ENCODE results near the gene THRAP3. TPM values are rescaled to one million over a fixed set of nuclear protein-coding genes. Genes with fewer than 3 reads are reported as not detected.

The THRAP3 gene
- total and polyA plus RNA-seq, 2 donors = 47.6 to 80.9 TPM

Other genes with a start within 250 kb of the THRAP3 start
- gene TEKT2, start 140.3 kb upstream of the THRAP3 start, total RNA-seq = 1.8 TPM
- gene TEKT2, start 140.3 kb upstream of the THRAP3 start, polyA plus RNA-seq = 1.5 TPM
- 32.2 TPM for gene ADPRS, start 135.6 kb upstream of the THRAP3 start, total RNA-seq
- gene ADPRS, start 135.6 kb upstream of the THRAP3 start, polyA plus RNA-seq = 30.4 TPM
- gene COL8A2, start 99.2 kb upstream of the THRAP3 start, total RNA-seq = 11.5 TPM
- 6.7 TPM for gene COL8A2, start 99.2 kb upstream of the THRAP3 start, polyA plus RNA-seq
- gene TRAPPC3, start 75.0 kb upstream of the THRAP3 start, total RNA-seq = 77.7 TPM
- gene TRAPPC3, start 75.0 kb upstream of the THRAP3 start, polyA plus RNA-seq = 73.6 TPM
- 31.9 TPM for gene MAP7D1, start 68.3 kb upstream of the THRAP3 start, total RNA-seq
- 68.6 TPM for gene MAP7D1, start 68.3 kb upstream of the THRAP3 start, polyA plus RNA-seq
- 1.3 TPM for gene SH3D21, start 81.9 kb downstream of the THRAP3 start, total RNA-seq
- 6.0 TPM for gene SH3D21, start 81.9 kb downstream of the THRAP3 start, polyA plus RNA-seq
- 15.5 TPM for gene EVA1B, start 99.2 kb downstream of the THRAP3 start, total RNA-seq
- gene EVA1B, start 99.2 kb downstream of the THRAP3 start, polyA plus RNA-seq = 11.2 TPM
- 17.6 TPM for gene STK40, start 161.5 kb downstream of the THRAP3 start, total RNA-seq
- gene STK40, start 161.5 kb downstream of the THRAP3 start, polyA plus RNA-seq = 20.7 TPM
- gene LSM10, start 173.5 kb downstream of the THRAP3 start, total RNA-seq = 14.2 TPM
- 44.2 TPM for gene LSM10, start 173.5 kb downstream of the THRAP3 start, polyA plus RNA-seq
- 4.0 TPM for gene OSCP1, start 226.0 kb downstream of the THRAP3 start, total RNA-seq
- 4.8 TPM for gene OSCP1, start 226.0 kb downstream of the THRAP3 start, polyA plus RNA-seq
- gene MRPS15, start 239.9 kb downstream of the THRAP3 start, total RNA-seq = 60.4 TPM
- 80.7 TPM for gene MRPS15, start 239.9 kb downstream of the THRAP3 start, polyA plus RNA-seq

All from thymus (tissue), 2 donors.